SK-N-SH (cell line): ENCODE measurements around the gene FLT4.
"Not testable (repeated sequence)": the region's sequence is repeated elsewhere in the genome, so short reads cannot be mapped to it uniquely, and the experiment has no call there.

Experiments used
- CTCF ChIP-seq: fragments of 200-600 bp; sonication (generic); IDR thresholded peaks from 2 replicates; pipeline ENCODE4 v1.6.1; 2017; ENCODE audit warnings: antibody characterized with exemption, mild to moderate bottlenecking, moderate library complexity
- ELF1 ChIP-seq: IDR thresholded peaks from 2 replicates; pipeline ENCODE4 v1.4.0; 2012
- EP300 ChIP-seq, 2 experiments: IDR thresholded peaks; 2 replicates each; pipeline versions ENCODE4 v1.4.0 to v1.6.1; 2012; ENCODE audit warnings: borderline replicate concordance in 1 of 2, low read depth in 1 of 2, low read length in 1 of 2
- FOSL2 ChIP-seq: IDR thresholded peaks from 2 replicates; pipeline ENCODE4 v1.4.0; 2012; ENCODE audit warnings: low read depth, mild to moderate bottlenecking, moderate library complexity, borderline replicate concordance
- FOXJ3 ChIP-seq: sonication (generic); formaldehyde crosslinking; IDR thresholded peaks from 2 replicates; pipeline ENCODE4 v1.5.1; 2020; ENCODE audit warnings: mild to moderate bottlenecking, missing genetic modification reagents
- FOXM1 ChIP-seq: IDR thresholded peaks from 2 replicates; pipeline ENCODE4 v1.4.0; 2012; ENCODE audit warnings: low read depth, mild to moderate bottlenecking
- IRF3 ChIP-seq: fragments of 150-350 bp; IDR thresholded peaks from 2 replicates; pipeline ENCODE4 v1.6.1; 2016; ENCODE audit warnings: mild to moderate bottlenecking, low read depth, low read length
- JUND ChIP-seq: IDR thresholded peaks from 2 replicates; pipeline ENCODE4 v1.4.0; 2012
- MAX ChIP-seq: IDR thresholded peaks from 2 replicates; pipeline ENCODE4 v1.4.0; 2012; ENCODE audit warnings: low read depth
- MXI1 ChIP-seq: IDR thresholded peaks from 2 replicates; pipeline ENCODE4 v1.6.1; 2012; ENCODE audit warnings: mild to moderate bottlenecking, low read depth, low read length, improper control_type of control experiment
- NRF1 ChIP-seq: IDR thresholded peaks from 2 replicates; pipeline ENCODE4 v1.6.1; 2012; ENCODE audit warnings: low read depth, mild to moderate bottlenecking, low read length
- PBX3 ChIP-seq: IDR thresholded peaks from 2 replicates; pipeline ENCODE4; 2012
- POLR2AphosphoS5 ChIP-seq: IDR thresholded peaks from 2 replicates; pipeline ENCODE4 v1.6.1; 2012; ENCODE audit warnings: low read depth, low read length

GRCh38 chr5:180655243-180655642, 5.8 kb upstream of the FLT4 start:
- not testable (repeated sequence) for TF ChIP-seq FOXJ3 (CRISPR knock-in tag); ELF1; CTCF; PBX3; NRF1; EP300 (IDR thresholded peaks at IDR 0.05; ENCODE audit: borderline replicate concordance in 1 of 2, low read depth in 1 of 2, low read length in 1 of 2); MAX; MXI1; POLR2AphosphoS5; FOSL2; FOXM1; IRF3; JUND
